ENCODE data around the gene GTPBP1. TPM values are rescaled to one million over a fixed set of nuclear protein-coding genes. Genes with fewer than 3 reads are reported as not detected.

The GTPBP1 gene
- total and polyA plus RNA-seq, 2 of the 13 experiments (the other 11 are each of a cell fraction or from before 2014, with no cell fraction given) = 22.3 to 27.0 TPM

DNA sequence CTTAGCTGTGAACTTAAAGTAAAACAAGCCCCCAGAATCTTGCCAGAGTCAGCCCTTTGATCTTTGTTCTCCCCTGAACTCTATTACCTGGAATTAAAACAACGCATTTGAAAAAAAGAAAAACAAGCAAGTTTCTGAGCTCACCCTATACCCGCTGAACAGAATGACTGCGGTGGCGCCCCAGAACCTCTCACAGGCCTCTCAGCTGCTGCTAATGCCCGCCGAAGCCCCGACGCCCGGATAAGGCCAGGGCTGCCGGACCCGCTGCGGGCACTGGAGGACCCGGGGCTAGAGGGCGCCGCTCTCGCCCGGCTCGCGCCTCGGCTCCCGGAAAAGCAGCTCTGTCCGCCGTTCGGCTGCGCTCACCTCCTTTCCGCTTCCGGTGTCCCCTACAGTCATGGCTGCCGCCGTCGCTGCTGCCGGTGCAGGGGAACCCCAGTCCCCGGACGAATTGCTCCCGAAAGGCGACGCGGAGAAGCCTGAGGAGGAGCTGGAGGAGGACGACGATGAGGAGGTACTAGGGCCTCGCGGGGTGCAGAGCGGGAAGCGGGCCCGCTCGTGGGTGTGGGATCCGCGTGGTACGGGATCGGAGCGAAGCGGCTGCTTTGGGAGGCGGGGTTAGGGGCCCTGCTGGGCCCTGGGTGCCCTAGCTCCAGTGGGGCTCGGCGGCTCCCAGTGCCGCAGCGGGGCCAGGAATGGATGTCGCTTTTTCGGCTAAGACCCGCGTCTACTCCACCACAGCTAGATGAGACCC is 24.0 kb upstream of the GTPBP1 start, which contains the start of gene TOMM22 (continued):
- TF ChIP-seq, protein P1, sequence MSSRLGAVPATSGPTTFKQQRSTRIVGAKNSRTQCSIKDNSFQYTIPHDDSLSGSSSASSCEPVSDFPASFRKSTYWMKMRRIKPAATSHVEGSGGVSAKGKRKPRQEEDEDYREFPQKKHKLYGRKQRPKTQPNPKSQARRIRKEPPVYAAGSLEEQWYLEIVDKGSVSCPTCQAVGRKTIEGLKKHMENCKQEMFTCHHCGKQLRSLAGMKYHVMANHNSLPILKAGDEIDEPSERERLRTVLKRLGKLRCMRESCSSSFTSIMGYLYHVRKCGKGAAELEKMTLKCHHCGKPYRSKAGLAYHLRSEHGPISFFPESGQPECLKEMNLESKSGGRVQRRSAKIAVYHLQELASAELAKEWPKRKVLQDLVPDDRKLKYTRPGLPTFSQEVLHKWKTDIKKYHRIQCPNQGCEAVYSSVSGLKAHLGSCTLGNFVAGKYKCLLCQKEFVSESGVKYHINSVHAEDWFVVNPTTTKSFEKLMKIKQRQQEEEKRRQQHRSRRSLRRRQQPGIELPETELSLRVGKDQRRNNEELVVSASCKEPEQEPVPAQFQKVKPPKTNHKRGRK (CRISPR knock-in tag; IDR thresholded peaks at IDR 0.05) = no peak
- TF ChIP-seq, protein P2, sequence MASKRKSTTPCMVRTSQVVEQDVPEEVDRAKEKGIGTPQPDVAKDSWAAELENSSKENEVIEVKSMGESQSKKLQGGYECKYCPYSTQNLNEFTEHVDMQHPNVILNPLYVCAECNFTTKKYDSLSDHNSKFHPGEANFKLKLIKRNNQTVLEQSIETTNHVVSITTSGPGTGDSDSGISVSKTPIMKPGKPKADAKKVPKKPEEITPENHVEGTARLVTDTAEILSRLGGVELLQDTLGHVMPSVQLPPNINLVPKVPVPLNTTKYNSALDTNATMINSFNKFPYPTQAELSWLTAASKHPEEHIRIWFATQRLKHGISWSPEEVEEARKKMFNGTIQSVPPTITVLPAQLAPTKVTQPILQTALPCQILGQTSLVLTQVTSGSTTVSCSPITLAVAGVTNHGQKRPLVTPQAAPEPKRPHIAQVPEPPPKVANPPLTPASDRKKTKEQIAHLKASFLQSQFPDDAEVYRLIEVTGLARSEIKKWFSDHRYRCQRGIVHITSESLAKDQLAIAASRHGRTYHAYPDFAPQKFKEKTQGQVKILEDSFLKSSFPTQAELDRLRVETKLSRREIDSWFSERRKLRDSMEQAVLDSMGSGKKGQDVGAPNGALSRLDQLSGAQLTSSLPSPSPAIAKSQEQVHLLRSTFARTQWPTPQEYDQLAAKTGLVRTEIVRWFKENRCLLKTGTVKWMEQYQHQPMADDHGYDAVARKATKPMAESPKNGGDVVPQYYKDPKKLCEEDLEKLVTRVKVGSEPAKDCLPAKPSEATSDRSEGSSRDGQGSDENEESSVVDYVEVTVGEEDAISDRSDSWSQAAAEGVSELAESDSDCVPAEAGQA (IDR thresholded peaks at IDR 0.05; ENCODE audit: low read depth) = peak; percentile 87
- TF ChIP-seq, protein P2 (CRISPR knock-in tag; IDR thresholded peaks at IDR 0.05; ENCODE audit: borderline replicate concordance) = peak; percentile 91; the same call in 1 of the 2 replicates
- TF ChIP-seq ZZZ3 (CRISPR knock-in tag; IDR thresholded peaks at IDR 0.05; ENCODE audit: borderline replicate concordance) = peak; percentile 95; the same call in 1 of the 2 replicates
- no peak for TF ChIP-seq MATR3 (CRISPR knock-in tag; IDR thresholded peaks at IDR 0.05)
- peak; percentile 91 for TF ChIP-seq POLR2AphosphoS5 (IDR thresholded peaks at IDR 0.05; ENCODE audit: low read depth, low read length)
- TF ChIP-seq, protein P3, sequence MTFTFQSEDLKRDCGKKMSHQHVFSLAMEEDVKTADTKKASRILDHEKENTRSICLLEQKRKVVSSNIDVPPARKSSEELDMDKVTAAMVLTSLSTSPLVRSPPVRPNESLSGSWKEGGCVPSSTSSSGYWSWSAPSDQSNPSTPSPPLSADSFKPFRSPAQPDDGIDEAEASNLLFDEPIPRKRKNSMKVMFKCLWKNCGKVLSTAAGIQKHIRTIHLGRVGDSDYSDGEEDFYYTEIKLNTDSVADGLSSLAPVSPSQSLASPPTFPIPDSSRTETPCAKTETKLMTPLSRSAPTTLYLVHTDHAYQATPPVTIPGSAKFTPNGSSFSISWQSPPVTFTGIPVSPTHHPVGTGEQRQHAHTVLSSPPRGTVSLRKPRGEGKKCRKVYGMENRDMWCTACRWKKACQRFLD (CRISPR knock-in tag; IDR thresholded peaks at IDR 0.05; ENCODE audit: borderline replicate concordance) = no peak; the same call in 1 of the 2 replicates
- no peak for TF ChIP-seq ZSCAN20 (CRISPR knock-in tag; IDR thresholded peaks at IDR 0.05; ENCODE audit: borderline replicate concordance)
- TF ChIP-seq FOSL2 (CRISPR knock-in tag; IDR thresholded peaks at IDR 0.05) = peak; percentile 71
- TF ChIP-seq HCFC1 (IDR thresholded peaks at IDR 0.05; ENCODE audit: low read depth, low read length) = peak; percentile 76
- TF ChIP-seq, protein P4, sequence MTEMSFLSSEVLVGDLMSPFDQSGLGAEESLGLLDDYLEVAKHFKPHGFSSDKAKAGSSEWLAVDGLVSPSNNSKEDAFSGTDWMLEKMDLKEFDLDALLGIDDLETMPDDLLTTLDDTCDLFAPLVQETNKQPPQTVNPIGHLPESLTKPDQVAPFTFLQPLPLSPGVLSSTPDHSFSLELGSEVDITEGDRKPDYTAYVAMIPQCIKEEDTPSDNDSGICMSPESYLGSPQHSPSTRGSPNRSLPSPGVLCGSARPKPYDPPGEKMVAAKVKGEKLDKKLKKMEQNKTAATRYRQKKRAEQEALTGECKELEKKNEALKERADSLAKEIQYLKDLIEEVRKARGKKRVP (CRISPR knock-in tag; IDR thresholded peaks at IDR 0.05) = no peak; a peak in 1 of 4 replicates
- TF ChIP-seq, protein P5, sequence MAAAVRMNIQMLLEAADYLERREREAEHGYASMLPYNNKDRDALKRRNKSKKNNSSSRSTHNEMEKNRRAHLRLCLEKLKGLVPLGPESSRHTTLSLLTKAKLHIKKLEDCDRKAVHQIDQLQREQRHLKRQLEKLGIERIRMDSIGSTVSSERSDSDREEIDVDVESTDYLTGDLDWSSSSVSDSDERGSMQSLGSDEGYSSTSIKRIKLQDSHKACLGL (CRISPR knock-in tag; IDR thresholded peaks at IDR 0.05) = peak; percentile 94
- peak; percentile 99 for TF ChIP-seq ZNF747 (CRISPR knock-in tag; IDR thresholded peaks at IDR 0.05; ENCODE audit: borderline replicate concordance)
